ENCODE data around the gene C16orf86.

The C16orf86 gene

DNA sequence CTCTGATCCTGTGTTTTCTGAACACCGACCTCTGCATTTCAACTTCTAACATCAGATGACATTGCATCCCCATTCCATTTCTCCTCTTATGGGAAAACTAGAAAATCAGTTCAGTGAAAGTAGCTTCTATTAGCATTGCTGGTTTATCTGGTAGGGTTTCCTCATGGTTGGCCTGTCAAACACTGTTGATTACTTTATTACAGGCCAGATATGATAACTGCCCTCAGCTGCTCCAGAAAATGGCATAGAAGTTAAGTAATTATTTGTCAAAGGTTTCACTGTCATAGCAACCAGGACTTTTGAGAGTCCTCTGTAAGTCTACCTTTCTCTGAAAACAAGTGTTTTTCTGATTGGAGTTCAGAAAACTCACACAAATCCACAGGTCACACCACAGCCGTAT is 49.5 kb downstream of the C16orf86 start:
- no peak for ATAC-seq

More for the DNA sequence above, 49.5 kb downstream of the C16orf86 start:
- H3K36me3 Mint-ChIP-seq = peaks cover 10% of the 10 kb centered on the region
- H3K27me3 Mint-ChIP-seq = no peaks in the 10 kb centered on the region
- H3K4me1 Mint-ChIP-seq = peaks cover 51% of the 10 kb centered on the region
- no peak overlapping the region for H3K27ac Mint-ChIP-seq
- no peaks in the 10 kb centered on the region for H3K9me3 Mint-ChIP-seq
- no peak overlapping the region for H3K4me3 Mint-ChIP-seq
